CD4-positive, alpha-beta T cell treated with Interleukin-1 beta for 1 hour (primary cell): Measurements from ENCODE around the gene SLC46A3.
"Not testable (repeated sequence)": the region's sequence is repeated elsewhere in the genome, so short reads cannot be mapped to it uniquely, and the experiment has no call there.

ENCODE experiments used
- DNase-seq, 2 donors: peaks; one replicate each; pipeline ENCODE4 v3.0.0-alpha.2; 2020 to 2022

SLC46A3 gene

GRCh38 chr13:28718543-28719226 is at the start of gene SLC46A3:
Gene SLC46A3, minus strand, starts transcription at chr13:28718970. Its CDS starts 972 bp downstream, at chr13:28717998.
- peak; percentile 97 to 98 for DNase-seq

- no peak for DNase-seq
Observed at GRCh38 chr13:28763887-28764286, 45.1 kb upstream of the SLC46A3 start.

- DNase-seq = no peak
Observed at GRCh38 chr13:28761586-28761985, 42.8 kb upstream of the SLC46A3 start.

- no peak for DNase-seq
Observed at GRCh38 chr13:28755546-28755870, 36.7 kb upstream of the SLC46A3 start.

GRCh38 chr13:28754698-28755545 is 36.2 kb upstream of the SLC46A3 start:
- DNase-seq = no peak

- DNase-seq = no peak
Observed at GRCh38 chr13:28753946-28754345, 35.2 kb upstream of the SLC46A3 start.

GRCh38 chr13:28753208-28753892 is 34.6 kb upstream of the SLC46A3 start:
- DNase-seq = no peak

- no peak for DNase-seq
Observed at GRCh38 chr13:28751175-28751960, 32.6 kb upstream of the SLC46A3 start.

GRCh38 chr13:28750187-28751045 is 31.6 kb upstream of the SLC46A3 start:
- no peak for DNase-seq

GRCh38 chr13:28747851-28748250 is 29.1 kb upstream of the SLC46A3 start:
- DNase-seq = no peak

- DNase-seq = no peak
Observed at GRCh38 chr13:28746287-28746612, 27.5 kb upstream of the SLC46A3 start.

- DNase-seq = no peak
Observed at GRCh38 chr13:28744656-28745055, 25.9 kb upstream of the SLC46A3 start.

- DNase-seq = peak in 1 of 2 donors; percentile 13
Observed at GRCh38 chr13:28744091-28744536, 25.3 kb upstream of the SLC46A3 start.

- no peak for DNase-seq
Observed at GRCh38 chr13:28743499-28744083, 24.8 kb upstream of the SLC46A3 start.

GRCh38 chr13:28743020-28743419 is 24.2 kb upstream of the SLC46A3 start:
- no peak for DNase-seq

GRCh38 chr13:28742445-28742844 is 23.7 kb upstream of the SLC46A3 start:
- DNase-seq = not testable (repeated sequence)

GRCh38 chr13:28741084-28741491 is 22.3 kb upstream of the SLC46A3 start:
- no peak for DNase-seq

GRCh38 chr13:28739376-28739775 is 20.6 kb upstream of the SLC46A3 start:
- no peak for DNase-seq

- DNase-seq = no peak
Observed at GRCh38 chr13:28735481-28736029, 16.8 kb upstream of the SLC46A3 start.

GRCh38 chr13:28734906-28735305 is 16.1 kb upstream of the SLC46A3 start:
- DNase-seq = no peak

- no peak for DNase-seq
Observed at GRCh38 chr13:28730762-28731161, 12.0 kb upstream of the SLC46A3 start.
